Measurements from ENCODE around the gene CREB1. TPM values are rescaled to one million over a fixed set of nuclear protein-coding genes. Genes with fewer than 3 reads are reported as not detected.
A peak's percentile ranks its signal among the peaks of the same experiment; 100 is the strongest.

CREB1 gene
- total and polyA plus RNA-seq, 2 donors (not counting 3 experiments of a cell fraction or from before 2014, with no cell fraction given): 31.0 to 71.1 TPM

DNA sequence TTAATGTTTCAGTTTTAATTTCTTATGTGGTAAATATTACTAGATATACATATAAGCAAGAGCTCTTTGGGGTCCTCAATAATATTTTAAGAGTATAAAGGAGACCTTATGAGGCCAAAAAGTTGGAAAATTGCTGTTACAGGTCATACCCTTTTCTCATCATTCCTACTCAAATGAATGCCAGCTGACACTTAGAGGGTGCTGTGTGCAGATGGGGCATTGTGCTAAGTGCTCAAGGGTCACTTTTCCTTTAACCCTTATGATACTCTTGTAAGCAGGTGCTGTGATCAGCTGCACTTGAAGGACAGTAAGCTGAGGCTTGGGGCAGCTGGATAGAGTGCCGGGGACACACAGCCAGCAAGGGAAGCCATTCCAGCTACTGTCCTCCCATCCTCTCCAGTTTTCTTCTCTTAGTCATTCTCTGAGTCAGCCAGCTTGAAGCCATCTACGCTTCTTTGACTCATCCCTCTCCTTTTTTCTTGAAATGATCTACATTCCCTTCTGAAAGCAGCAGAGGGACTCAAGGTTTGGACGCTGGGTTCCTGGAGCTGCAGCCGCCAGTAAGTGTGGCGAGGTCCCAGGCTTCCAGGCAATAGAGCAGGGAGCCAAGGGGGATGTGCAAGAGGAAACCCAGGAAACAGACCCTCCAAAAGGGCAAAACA, 42.0 kb upstream of the CREB1 start:
- CTCF ChIA-PET: interaction anchor here (0.7 kb wide), 1 partner anchor 322 kb away, joined by 3 read pairs; the partner anchor contains the start of gene KLF7
- H3K27me3 ChIP-seq (ENCODE audit: control insufficient read depth in 2 of 2, insufficient read depth in 2 of 2, low read length in 2 of 2): no peaks in the 10 kb centered on the region
- FAIRE-seq (no peak), DNase-seq (ENCODE audit: low read depth, low spot score) (no peak)
- no peak overlapping the region for H3K4me3 ChIP-seq (replicated peaks in 1 of 3; ENCODE audit: insufficient read depth in 1 of 3, low read depth in 1 of 3, low read length in 3 of 3)
- H3K9ac ChIP-seq (replicated peaks; ENCODE audit: extremely low read depth, insufficient read depth, low read length): no peak overlapping the region
- no TSS peak for BruUV-seq (replicated peaks)
- H3K4me1 ChIP-seq (ENCODE audit: control insufficient read depth, extremely low read depth, insufficient read depth, low read length): no peaks in the 10 kb centered on the region
- H3K9me3 ChIP-seq (replicated peaks; ENCODE audit: control insufficient read depth, insufficient read depth, low read length): no peaks in the 10 kb centered on the region
- H3K36me3 ChIP-seq (ENCODE audit: control insufficient read depth in 2 of 2, extremely low read depth in 1 of 2, insufficient read depth in 2 of 2, low read length in 2 of 2): no peaks in the 10 kb centered on the region
- intact Hi-C loops (cut with micrococcal nuclease) (no loop called here), dilution Hi-C loops (cut with MboI; ENCODE audit: extremely low pct_ligation_motif_present, low sequenced_read_pairs) (no loop called here)
- no peak overlapping the region for H3K27ac ChIP-seq (ENCODE audit: insufficient read depth, low read depth, low read length)
- no peak overlapping the region for H2AFZ ChIP-seq (ENCODE audit: low read depth, low read length)
- POLR2A ChIA-PET: no interaction called here
- no peaks in the 10 kb centered on the region for H4K20me1 ChIP-seq (replicated peaks; ENCODE audit: control insufficient read depth, extremely low read depth, insufficient read depth, low read length)
- H3K79me2 ChIP-seq (ENCODE audit: control insufficient read depth, insufficient read depth, low read length): no peaks in the 10 kb centered on the region
- TF ChIP-seq GATA2 (IDR thresholded peaks at IDR 0.05; ENCODE audit: insufficient read depth, insufficient read length, low read depth, low read length) (no peak), FOS (IDR thresholded peaks at IDR 0.05; ENCODE audit: borderline replicate concordance, insufficient read depth, low read length) (peak; percentile 9)
- H3K9me1 ChIP-seq (replicated peaks; ENCODE audit: control insufficient read depth, extremely low read depth, insufficient read depth, low read length): no peaks in the 10 kb centered on the region
- H3K4me2 ChIP-seq (ENCODE audit: insufficient read depth, low read length): no peak overlapping the region

DNA sequence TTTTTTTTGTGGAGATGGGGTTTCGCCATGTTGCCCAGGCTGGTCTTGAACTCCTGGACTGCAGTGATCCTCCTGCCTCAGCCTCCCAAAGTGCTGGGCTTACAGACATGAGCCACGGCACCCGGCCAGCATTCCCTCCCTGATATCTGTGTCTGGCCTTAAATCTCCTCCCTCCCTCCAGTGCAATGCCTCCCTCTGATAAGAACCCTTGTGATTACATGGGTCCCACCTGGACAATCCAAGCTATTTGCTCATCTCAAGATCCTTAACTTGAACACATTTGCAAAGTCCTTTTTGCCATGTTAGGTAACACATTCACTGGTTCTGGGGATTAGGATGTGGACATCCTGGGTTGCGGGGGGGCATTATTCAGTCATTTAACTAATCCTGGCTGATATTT, 40.5 kb upstream of the CREB1 start:
- Histone ChIP-seq H3K4me2 (ENCODE audit: insufficient read depth, low read length) (no peak overlapping the region), H3K36me3 (ENCODE audit: control insufficient read depth in 2 of 2, extremely low read depth in 1 of 2, insufficient read depth in 2 of 2, low read length in 2 of 2) (no peaks in the 10 kb centered on the region), H3K9me1 (replicated peaks; ENCODE audit: control insufficient read depth, extremely low read depth, insufficient read depth, low read length) (no peaks in the 10 kb centered on the region), H3K4me3 (replicated peaks in 1 of 3; ENCODE audit: insufficient read depth in 1 of 3, low read depth in 1 of 3, low read length in 3 of 3) (no peak overlapping the region), H3K9ac (replicated peaks; ENCODE audit: extremely low read depth, insufficient read depth, low read length) (no peak overlapping the region), H3K9me3 (replicated peaks; ENCODE audit: control insufficient read depth, insufficient read depth, low read length) (no peaks in the 10 kb centered on the region), H4K20me1 (replicated peaks; ENCODE audit: control insufficient read depth, extremely low read depth, insufficient read depth, low read length) (no peaks in the 10 kb centered on the region), H2AFZ (ENCODE audit: low read depth, low read length) (no peak overlapping the region), H3K4me1 (ENCODE audit: control insufficient read depth, extremely low read depth, insufficient read depth, low read length) (no peaks in the 10 kb centered on the region), H3K27ac (ENCODE audit: insufficient read depth, low read depth, low read length) (no peak overlapping the region), H3K79me2 (ENCODE audit: control insufficient read depth, insufficient read depth, low read length) (no peaks in the 10 kb centered on the region), H3K27me3 (ENCODE audit: control insufficient read depth in 2 of 2, insufficient read depth in 2 of 2, low read length in 2 of 2) (peaks cover 0 to 1% of the 10 kb centered on the region in 2 experiments)
- no peak for DNase-seq (ENCODE audit: low read depth, low spot score)
- POLR2A ChIA-PET: no interaction called here
- CTCF ChIA-PET: no interaction called here
- FAIRE-seq: no peak
- TF ChIP-seq GATA2 (IDR thresholded peaks at IDR 0.05; ENCODE audit: insufficient read depth, insufficient read length, low read depth, low read length): no peak
- no peak for TF ChIP-seq POLR2A (IDR thresholded peaks at IDR 0.05; ENCODE audit: low read depth, low read length)
- no peak for TF ChIP-seq POLR2AphosphoS5 (IDR thresholded peaks at IDR 0.05; ENCODE audit: insufficient read depth, low read depth, low read length)
- TF ChIP-seq JUN (IDR thresholded peaks at IDR 0.05; ENCODE audit: borderline replicate concordance, insufficient read depth, insufficient read length, low read depth): no peak
- no peak for TF ChIP-seq MYC (IDR thresholded peaks at IDR 0.05; ENCODE audit: low read depth, low read length)
- no peak for TF ChIP-seq EZH2 (IDR thresholded peaks at IDR 0.05; ENCODE audit: borderline replicate concordance, low read depth, low read length, severe bottlenecking)
- no peak for TF ChIP-seq FOS (IDR thresholded peaks at IDR 0.05; ENCODE audit: borderline replicate concordance, insufficient read depth, low read length)
- TF ChIP-seq, protein P1, sequence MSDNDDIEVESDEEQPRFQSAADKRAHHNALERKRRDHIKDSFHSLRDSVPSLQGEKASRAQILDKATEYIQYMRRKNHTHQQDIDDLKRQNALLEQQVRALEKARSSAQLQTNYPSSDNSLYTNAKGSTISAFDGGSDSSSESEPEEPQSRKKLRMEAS (IDR thresholded peaks at IDR 0.05; ENCODE audit: insufficient read depth, insufficient read length): no peak
- TF ChIP-seq, protein P2, sequence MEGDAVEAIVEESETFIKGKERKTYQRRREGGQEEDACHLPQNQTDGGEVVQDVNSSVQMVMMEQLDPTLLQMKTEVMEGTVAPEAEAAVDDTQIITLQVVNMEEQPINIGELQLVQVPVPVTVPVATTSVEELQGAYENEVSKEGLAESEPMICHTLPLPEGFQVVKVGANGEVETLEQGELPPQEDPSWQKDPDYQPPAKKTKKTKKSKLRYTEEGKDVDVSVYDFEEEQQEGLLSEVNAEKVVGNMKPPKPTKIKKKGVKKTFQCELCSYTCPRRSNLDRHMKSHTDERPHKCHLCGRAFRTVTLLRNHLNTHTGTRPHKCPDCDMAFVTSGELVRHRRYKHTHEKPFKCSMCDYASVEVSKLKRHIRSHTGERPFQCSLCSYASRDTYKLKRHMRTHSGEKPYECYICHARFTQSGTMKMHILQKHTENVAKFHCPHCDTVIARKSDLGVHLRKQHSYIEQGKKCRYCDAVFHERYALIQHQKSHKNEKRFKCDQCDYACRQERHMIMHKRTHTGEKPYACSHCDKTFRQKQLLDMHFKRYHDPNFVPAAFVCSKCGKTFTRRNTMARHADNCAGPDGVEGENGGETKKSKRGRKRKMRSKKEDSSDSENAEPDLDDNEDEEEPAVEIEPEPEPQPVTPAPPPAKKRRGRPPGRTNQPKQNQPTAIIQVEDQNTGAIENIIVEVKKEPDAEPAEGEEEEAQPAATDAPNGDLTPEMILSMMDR (IDR thresholded peaks at IDR 0.05; ENCODE audit: extremely low read depth in 1 of 2, insufficient read depth in 1 of 2, low read depth in 1 of 2, low read length in 2 of 2): no peak
- dilution Hi-C loops (cut with MboI; ENCODE audit: extremely low pct_ligation_motif_present, low sequenced_read_pairs) (no loop called here), intact Hi-C loops (cut with micrococcal nuclease) (no loop called here)
- no TSS peak for BruUV-seq (replicated peaks)
